Measurements from ENCODE around the gene LACTB. TPM values are rescaled to one million over a fixed set of nuclear protein-coding genes. Genes with fewer than 3 reads are reported as not detected.

LACTB gene
- polyA plus RNA-seq, 1 donor from 2014 or later, result 24.3 TPM

- H3K9me2 ChIP-seq (ENCODE audit: insufficient read depth, low read length), result no peaks in the 10 kb centered on the region
- no peak overlapping the region for H3K9ac ChIP-seq (ENCODE audit: low read length)
- peaks cover 3% of the 10 kb centered on the region for H3F3A ChIP-seq (ENCODE audit: insufficient read depth, low read length, poor library complexity, severe bottlenecking)
- no peak overlapping the region for H3K27ac ChIP-seq (ENCODE audit: low read length)
- no peaks in the 10 kb centered on the region for H3K27me3 ChIP-seq (ENCODE audit: insufficient read depth, low read depth, low read length)
- no peak overlapping the region for H3K4me3 ChIP-seq (ENCODE audit: low read length)
- TF ChIP-seq SMC3 (conservative IDR thresholded peaks at IDR 0.05; ENCODE audit: poor library complexity) (no peak), MXI1 (conservative IDR thresholded peaks at IDR 0.05; ENCODE audit: poor library complexity, severe bottlenecking) (no peak), EP300 (conservative IDR thresholded peaks at IDR 0.05; ENCODE audit: poor library complexity, severe bottlenecking) (no peak), TAF1 (IDR thresholded peaks at IDR 0.05; ENCODE audit: low read depth) (no peak), EZH2 (IDR thresholded peaks at IDR 0.05; ENCODE audit: borderline replicate concordance, insufficient read depth, low read length, poor library complexity, severe bottlenecking) (no peak), CTCF (IDR thresholded peaks at IDR 0.05; ENCODE audit: poor library complexity, severe bottlenecking) (no peak), RAD21 (conservative IDR thresholded peaks at IDR 0.05) (no peak), REST (IDR thresholded peaks at IDR 0.05; ENCODE audit: borderline replicate concordance) (no peak), POLR2AphosphoS5 (IDR thresholded peaks at IDR 0.05) (no peak)
- H3K4me2 ChIP-seq (ENCODE audit: low read length), result no peak overlapping the region
- no peak overlapping the region for H2AFZ ChIP-seq (ENCODE audit: low read depth, low read length)
- H4K20me1 ChIP-seq (ENCODE audit: insufficient read depth), result no peaks in the 10 kb centered on the region
- H3K36me3 ChIP-seq (ENCODE audit: insufficient read depth, low read length), result no peaks in the 10 kb centered on the region
- H3K9me3 ChIP-seq (ENCODE audit: low read length), result no peaks in the 10 kb centered on the region
- H3K79me2 ChIP-seq (replicated peaks; ENCODE audit: insufficient read depth, low read length), result peaks cover 32% of the 10 kb centered on the region
Observed at GRCh38 chr15:63187589-63188226, 66.0 kb downstream of the LACTB start.

DNA sequence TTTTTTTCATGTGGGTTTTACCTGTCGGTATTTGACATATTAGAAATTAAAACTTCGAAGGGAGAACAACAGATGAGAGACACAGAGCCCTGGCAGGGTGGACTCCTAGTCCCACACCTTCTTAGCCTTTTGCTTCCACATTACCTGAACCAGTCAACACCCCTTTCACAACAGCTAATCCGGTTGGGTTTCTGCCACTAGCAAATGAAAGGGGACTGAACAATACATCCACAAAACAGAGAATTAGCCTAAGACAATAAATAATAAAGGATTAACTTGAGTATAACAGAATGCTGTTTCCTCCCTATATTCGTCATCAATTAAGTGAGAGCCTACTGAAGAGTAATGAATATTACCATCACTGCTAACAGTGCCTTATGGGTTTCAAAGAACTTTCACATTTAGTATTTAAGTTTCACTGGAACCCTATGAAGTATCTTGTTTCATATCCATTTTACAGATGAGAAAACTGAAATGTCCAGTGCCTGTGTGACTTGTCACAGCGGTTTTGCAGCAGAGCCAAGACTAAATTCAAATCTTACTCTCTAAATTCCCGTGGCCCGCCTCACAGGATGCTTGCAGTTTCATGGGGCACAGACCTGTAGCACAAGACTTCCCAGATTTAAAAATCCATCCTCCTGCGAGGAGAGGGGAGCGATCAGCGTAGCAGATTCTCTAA is 66.7 kb downstream of the LACTB start:
- Histone ChIP-seq H3K79me2 (replicated peaks; ENCODE audit: insufficient read depth, low read length) (peaks cover 39% of the 10 kb centered on the region), H3K4me2 (ENCODE audit: low read length) (peak overlapping the region; percentile 86), H3K4me3 (ENCODE audit: low read length) (peak overlapping the region; percentile 72), H3K27ac (ENCODE audit: low read length) (peak overlapping the region; percentile 80), H3K9me3 (ENCODE audit: low read length) (no peaks in the 10 kb centered on the region), H4K20me1 (ENCODE audit: insufficient read depth) (no peaks in the 10 kb centered on the region), H2AFZ (ENCODE audit: low read depth, low read length) (peak overlapping the region; percentile 86), H3K36me3 (ENCODE audit: insufficient read depth, low read length) (no peaks in the 10 kb centered on the region), H3K9ac (ENCODE audit: low read length) (peak overlapping the region; percentile 86), H3K27me3 (ENCODE audit: insufficient read depth, low read depth, low read length) (no peaks in the 10 kb centered on the region), H3F3A (ENCODE audit: insufficient read depth, low read length, poor library complexity, severe bottlenecking) (peaks cover 3% of the 10 kb centered on the region), H3K9me2 (ENCODE audit: insufficient read depth, low read length) (no peaks in the 10 kb centered on the region)
- TF ChIP-seq CTCF (IDR thresholded peaks at IDR 0.05; ENCODE audit: poor library complexity, severe bottlenecking), result no peak
- TF ChIP-seq MXI1 (conservative IDR thresholded peaks at IDR 0.05; ENCODE audit: poor library complexity, severe bottlenecking), result no peak
